Stimulated activated CD4-positive, alpha-beta T cell treated with anti-CD3 and anti-CD28 coated beads, Interleukin-12 subunit alpha, Interleukin-12 subunit beta, amount 100 ng/mL, for 4 hours (primary cell): ENCODE data around the gene OSER1.
"Not testable (repeated sequence)": the region's sequence is repeated elsewhere in the genome, so short reads cannot be mapped to it uniquely, and the experiment has no call there.

Experiments used
- DNase-seq: peaks from one replicate; pipeline ENCODE4 v3.0.0-alpha.2; 2020

The OSER1 gene

GRCh38 chr20:44199877-44200276, 10.7 kb downstream of the OSER1 start:
- DNase-seq: no peak

GRCh38 chr20:44198872-44199271, 11.7 kb downstream of the OSER1 start:
- DNase-seq: no peak

GRCh38 chr20:44196271-44196670, 14.3 kb downstream of the OSER1 start:
- no peak for DNase-seq

GRCh38 chr20:44195605-44196004, 15.0 kb downstream of the OSER1 start:
- DNase-seq: no peak

- DNase-seq: no peak
Observed at GRCh38 chr20:44193801-44194200, 16.8 kb downstream of the OSER1 start.

GRCh38 chr20:44191640-44192039, 18.9 kb downstream of the OSER1 start:
- DNase-seq: not testable (repeated sequence)

GRCh38 chr20:44190197-44190852, 20.2 kb downstream of the OSER1 start:
- DNase-seq: peak; percentile 19

- no peak for DNase-seq
Observed at GRCh38 chr20:44188752-44189151, 21.8 kb downstream of the OSER1 start.

GRCh38 chr20:44187772-44188709, 22.5 kb downstream of the OSER1 start:
- no peak for DNase-seq

- no peak for DNase-seq
Observed at GRCh38 chr20:44187054-44187771, 23.4 kb downstream of the OSER1 start, which contains the start of gene JPH2. TSS of gene JPH2 (minus strand) at chr20:44187188. CDS start at chr20:44186705, 483 bp downstream.

GRCh38 chr20:44186674-44187053, 23.9 kb downstream of the OSER1 start:
- no peak for DNase-seq

GRCh38 chr20:44186201-44186600, 24.4 kb downstream of the OSER1 start:
- DNase-seq: no peak

- DNase-seq: no peak
Observed at GRCh38 chr20:44185574-44185973, 25.0 kb downstream of the OSER1 start.

GRCh38 chr20:44183282-44183681, 27.3 kb downstream of the OSER1 start:
- DNase-seq: no peak

GRCh38 chr20:44182863-44183262, 27.7 kb downstream of the OSER1 start:
- no peak for DNase-seq

- no peak for DNase-seq
Observed at GRCh38 chr20:44182135-44182765, 28.3 kb downstream of the OSER1 start.

GRCh38 chr20:44181611-44182010, 29.0 kb downstream of the OSER1 start:
- DNase-seq: no peak

- no peak for DNase-seq
Observed at GRCh38 chr20:44180814-44181213, 29.8 kb downstream of the OSER1 start.

- no peak for DNase-seq
Observed at GRCh38 chr20:44176833-44177534, 33.6 kb downstream of the OSER1 start.

- no peak for DNase-seq
Observed at GRCh38 chr20:44174996-44175765, 35.4 kb downstream of the OSER1 start.

GRCh38 chr20:44173846-44174245, 36.7 kb downstream of the OSER1 start:
- no peak for DNase-seq
